Right lobe of liver (tissue), 6 donors: ENCODE data around the gene PROK1. TPM values are rescaled to one million over a fixed set of nuclear protein-coding genes. Genes with fewer than 3 reads are reported as not detected.

Experiments
- ATAC-seq, 4 donors: fragments of 200-7000 bp; cut with Tn5 transposase; one replicate each; pipeline ENCODE4 v1.9.1; 2020; ENCODE audit warnings: mild to moderate bottlenecking in 4 of 4, moderate library complexity in 4 of 4
- DNase-seq, 3 donors: peaks; one replicate each; pipeline ENCODE4 v3.0.0-alpha.2; 2020
- H3K27ac ChIP-seq, 3 donors: fragments of 200-600 bp; one replicate each; pipeline ENCODE4 v1.8.0; 2022
- H3K27me3 ChIP-seq, 2 donors: fragments of 200-600 bp; one replicate each; pipeline ENCODE4 v1.8.0; 2022
- H3K36me3 ChIP-seq, 4 donors: fragments of 200-600 bp; sonication (generic) in 1 of 4; one replicate each; pipeline versions ENCODE4 v1.5.1 to v1.8.0; 2017 to 2022; ENCODE audit warnings: control low read depth in 1 of 4
- H3K4me1 ChIP-seq, 4 donors: fragments of 200-600 bp; sonication (generic) in 1 of 4; one replicate each; pipeline versions ENCODE4 v1.5.1 to v1.8.0; 2017 to 2022; ENCODE audit warnings: control low read depth in 1 of 4
- H3K4me3 ChIP-seq, 3 donors: fragments of 200-600 bp; one replicate each; pipeline ENCODE4 v1.8.0; 2022
- H3K9me3 ChIP-seq, 4 donors: fragments of 200-600 bp; sonication (generic) in 1 of 4; one replicate each; pipeline versions ENCODE4 v1.5.1 to v1.8.0; 2017 to 2022; ENCODE audit warnings: control low read depth in 1 of 4
- CTCF ChIP-seq, 4 donors: fragments of 200-600 bp in 3 of 4; fragments of 450-650 bp in 1 of 4; IDR thresholded peaks; one replicate each; pipeline versions ENCODE4 v1.5.1 to v1.8.0; 2016 to 2022; ENCODE audit warnings: antibody characterized with exemption in 4 of 4, mild to moderate bottlenecking in 2 of 4
- POLR2A ChIP-seq: fragments of 450-650 bp; IDR thresholded peaks from one replicate; pipeline ENCODE4 v1.6.1; 2017; ENCODE audit warnings: antibody characterized with exemption, mild to moderate bottlenecking
- WGBS: methylation state at CpG from one replicate; pipeline ENCODE4 v1.1.6; 2018; ENCODE audit warnings: low coverage, low lambda C conversion rate; ENCODE audit not compliant: insufficient coverage; ENCODE audit errors: missing lambda C conversion rate; 5-methylcytosine and 5-hydroxymethylcytosine counted together
- intact Hi-C, 2 donors: fragments of 100-400 bp; cut with DNase I; formaldehyde crosslinking; loops; one replicate each; pipeline versions ENCODE4 v1.11.2 to v1.14.1; 2022
- total RNA-seq, 6 experiments: library from RNA; depleted of rRNA in 2 of 6; stranded (reverse); fragments of >200 nt in 2 of 6; fragmentation: NEBNext Ultra II Directional in 3 of 6; extraction: Animal tissue kit (Norgen Biotek cat#: 25700) in 3 of 6; gene quantifications; one replicate each; pipeline versions ENCODE4 v1.1.0 to v1.2.4, GENCODE V29; 2016 to 2023
- donor health status: DM: no; HTN: yes; CAD: no.
- donor health status: DM: no; HTN: no; CAD: no.
- donor health status: DM: no; HTN: no; CAD: no.
- donor health status: DM: no; HTN: yes; CAD: no.
- donor health status: DM: no; HTN: yes; CAD: no.

Gene PROK1
- total RNA-seq, 6 experiments from 2014 or later: not detected

GRCh38 chr1:110462093-110462492 lies 11.1 kb downstream of the PROK1 start:
- ATAC-seq (no peak), DNase-seq (no peak)
- WGBS: 62% methylated on average over 2 of the region's 2 CpGs
- Histone ChIP-seq H3K27me3 (no peaks in the 10 kb centered on the region), H3K4me3 (no peak overlapping the region), H3K9me3 (no peaks in the 10 kb centered on the region), H3K27ac (no peak overlapping the region), H3K4me1 (no peaks in the 10 kb centered on the region), H3K36me3 (no peaks in the 10 kb centered on the region)
- intact Hi-C loops: loop anchor here (5.0 to 10.0 kb wide), 4 partner anchors 45 to 260 kb away; no protein-coding TSS in a partner anchor
- TF ChIP-seq POLR2A: no peak
- TF ChIP-seq CTCF (IDR thresholded peaks at IDR 0.05): no peak

GRCh38 chr1:110462964-110463363 lies 12.0 kb downstream of the PROK1 start:
- H3K36me3 ChIP-seq: no peaks in the 10 kb centered on the region
- no peaks in the 10 kb centered on the region for H3K9me3 ChIP-seq
- DNase-seq (no peak), ATAC-seq (no peak)
- no peak overlapping the region for H3K27ac ChIP-seq
- no peak overlapping the region for H3K4me3 ChIP-seq
- H3K27me3 ChIP-seq: no peaks in the 10 kb centered on the region
- intact Hi-C loops: loop anchor here (5.0 to 10.0 kb wide), 4 partner anchors 46 to 261 kb away; no protein-coding TSS in a partner anchor
- no peaks in the 10 kb centered on the region for H3K4me1 ChIP-seq
- TF ChIP-seq POLR2A (no peak), CTCF (IDR thresholded peaks at IDR 0.05) (no peak)

GRCh38 chr1:110463725-110464124 lies 12.8 kb downstream of the PROK1 start:
- Histone ChIP-seq H3K4me1 (no peaks in the 10 kb centered on the region), H3K4me3 (no peak overlapping the region), H3K27me3 (no peaks in the 10 kb centered on the region), H3K27ac (no peak overlapping the region), H3K36me3 (no peaks in the 10 kb centered on the region), H3K9me3 (no peaks in the 10 kb centered on the region)
- intact Hi-C loops: loop anchor here (5.0 to 10.0 kb wide), 4 partner anchors 46 to 261 kb away; no protein-coding TSS in a partner anchor
- WGBS: 76% methylated on average over 9 of the region's 9 CpGs
- DNase-seq: no peak
- TF ChIP-seq CTCF (IDR thresholded peaks at IDR 0.05) (no peak), POLR2A (no peak)
- no peak for ATAC-seq

GRCh38 chr1:110464340-110464739 lies 13.4 kb downstream of the PROK1 start:
- Histone ChIP-seq H3K4me3 (no peak overlapping the region), H3K36me3 (no peaks in the 10 kb centered on the region), H3K27ac (no peak overlapping the region), H3K4me1 (no peaks in the 10 kb centered on the region), H3K9me3 (no peaks in the 10 kb centered on the region), H3K27me3 (no peaks in the 10 kb centered on the region)
- no peak for ATAC-seq
- intact Hi-C loops: loop anchor here (5.0 to 10.0 kb wide), 4 partner anchors 47 to 262 kb away; no protein-coding TSS in a partner anchor
- no peak for TF ChIP-seq POLR2A
- TF ChIP-seq CTCF (IDR thresholded peaks at IDR 0.05): no peak
- no peak for DNase-seq
- 76% methylated on average over 2 of the region's 2 CpGs for WGBS
